Fibroblast of skin of scalp (primary cell): ENCODE measurements around the gene SLC12A8.
A peak's percentile ranks its signal among the peaks of the same experiment; 100 is the strongest.

Source experiments
- DNase-seq: peaks from one replicate; pipeline ENCODE4 v3.0.0-alpha.2; 2013

SLC12A8 gene

DNA sequence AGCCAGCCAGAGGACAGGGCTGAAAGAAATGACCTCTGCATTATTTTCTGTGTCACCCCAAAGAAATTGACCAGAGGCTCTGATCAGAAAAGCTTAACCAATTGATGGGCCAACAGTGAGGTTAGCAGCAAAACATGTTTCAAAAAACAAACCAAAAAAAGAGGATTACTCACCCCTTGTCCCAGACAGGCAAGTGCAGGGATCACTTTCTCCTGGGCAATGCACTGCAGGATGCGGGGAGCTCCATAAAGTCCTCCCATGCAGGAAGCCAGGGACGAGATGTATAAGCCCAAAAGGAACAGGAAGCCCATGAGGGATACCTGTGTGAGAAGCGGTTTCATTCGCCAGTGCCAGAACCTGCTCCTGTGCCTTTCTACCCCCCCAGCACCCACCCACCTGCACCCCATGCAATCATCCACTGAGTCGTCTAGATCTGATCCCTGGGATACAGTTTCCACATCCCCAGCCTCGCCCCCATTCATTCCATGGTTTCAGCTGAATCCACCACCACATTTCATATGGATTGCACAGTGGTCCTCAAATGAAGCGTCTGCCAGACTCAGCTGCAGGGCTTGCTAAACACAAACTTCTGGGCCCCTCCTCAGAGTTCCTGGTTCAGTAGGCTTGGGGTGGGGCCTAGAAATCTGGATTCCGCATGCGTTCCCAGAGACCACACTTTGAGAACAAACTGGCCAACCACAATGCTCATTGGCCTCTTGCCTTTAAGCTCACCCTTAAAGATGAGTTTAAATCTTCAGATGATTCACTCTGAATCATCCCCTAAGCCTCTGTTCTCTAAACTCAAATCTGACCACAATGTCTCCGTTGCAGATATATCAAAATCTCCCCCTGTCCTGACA is 102.3 kb downstream of the SLC12A8 start:
- peak; percentile 96 for DNase-seq

DNA sequence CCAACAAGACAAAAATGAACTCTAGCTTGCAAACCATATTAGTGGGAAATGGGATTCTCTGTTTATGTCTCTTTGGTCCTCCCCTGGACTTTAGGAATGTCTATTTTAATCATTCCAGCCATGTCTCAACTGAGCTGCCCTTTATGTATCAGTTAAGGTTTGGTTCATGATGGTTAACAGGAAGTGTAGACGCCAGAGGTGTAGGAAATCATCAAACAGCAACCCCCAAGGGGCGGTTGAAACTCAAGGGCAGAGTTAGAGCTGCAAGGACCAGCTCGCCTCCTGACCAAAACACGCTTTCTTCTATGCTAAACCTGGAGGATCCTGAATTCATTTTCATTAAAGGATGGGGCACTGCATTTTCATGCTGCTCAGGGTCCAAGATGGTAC is 103.0 kb downstream of the SLC12A8 start:
- no peak for DNase-seq

DNA sequence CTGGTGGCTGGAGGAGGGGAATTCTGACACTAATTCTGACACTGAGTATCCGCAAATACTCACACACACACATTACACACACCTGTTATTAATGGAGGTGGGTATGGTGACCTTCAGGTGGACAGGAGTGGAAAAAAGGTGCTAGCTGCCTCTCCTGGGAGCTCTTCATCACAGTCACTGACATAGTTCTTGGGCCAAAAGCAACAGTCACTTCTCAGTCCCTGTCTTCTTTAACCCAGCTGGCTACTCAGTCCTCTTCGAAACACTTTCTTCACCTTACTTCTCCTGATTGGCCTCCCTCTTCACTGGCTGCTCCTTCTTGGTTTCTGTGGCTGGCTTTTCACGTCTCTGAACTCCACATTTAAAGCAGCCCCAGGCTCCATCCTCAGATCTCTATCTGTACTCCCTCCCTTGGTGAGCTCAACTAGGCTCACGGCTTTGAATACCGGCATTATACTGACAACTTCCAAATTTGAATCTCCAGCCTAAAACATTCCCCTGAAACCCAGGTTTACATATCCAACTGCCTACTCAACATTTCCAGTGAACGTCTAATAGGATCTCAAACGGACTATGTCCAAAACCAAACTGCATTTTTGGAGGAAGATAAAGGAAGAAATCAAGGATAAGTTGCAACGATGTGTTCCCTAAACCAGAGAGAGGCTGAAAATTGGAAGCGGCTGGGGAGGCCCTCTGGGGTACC is 103.6 kb downstream of the SLC12A8 start:
- no peak for DNase-seq

DNA sequence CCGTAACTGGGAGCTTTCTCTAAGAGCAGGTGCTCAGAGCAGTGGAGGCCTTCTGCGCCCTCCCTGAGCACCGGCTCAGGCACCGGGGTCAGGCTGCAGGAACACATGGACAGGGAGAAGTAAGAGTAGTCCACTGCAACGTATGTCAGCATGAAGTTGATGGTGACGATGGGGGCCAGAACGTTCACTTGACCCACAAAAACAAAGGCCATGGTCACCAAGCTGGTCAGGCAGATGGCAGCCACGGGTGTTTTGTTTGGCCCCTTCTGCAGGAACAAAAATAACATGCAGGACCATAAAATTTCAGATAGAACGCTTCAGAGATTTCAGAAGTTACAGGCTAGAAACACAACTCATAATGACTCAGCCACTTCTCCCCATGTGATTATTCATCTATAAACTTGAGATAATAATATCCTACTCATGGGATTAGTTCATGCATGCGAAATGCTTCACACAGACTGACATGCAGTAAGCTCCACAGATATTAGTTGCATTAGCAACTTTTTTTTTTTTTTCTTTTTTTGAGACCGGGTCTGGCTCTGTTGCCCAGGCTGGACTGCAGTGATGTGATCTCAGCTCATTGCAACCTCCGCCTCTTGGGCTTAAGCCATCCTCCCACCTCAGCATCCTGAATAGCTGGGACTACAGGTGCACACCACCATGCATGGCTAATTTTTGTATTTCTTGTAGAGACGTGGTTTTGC is 104.5 kb downstream of the SLC12A8 start:
- peak; percentile 89 for DNase-seq

DNA sequence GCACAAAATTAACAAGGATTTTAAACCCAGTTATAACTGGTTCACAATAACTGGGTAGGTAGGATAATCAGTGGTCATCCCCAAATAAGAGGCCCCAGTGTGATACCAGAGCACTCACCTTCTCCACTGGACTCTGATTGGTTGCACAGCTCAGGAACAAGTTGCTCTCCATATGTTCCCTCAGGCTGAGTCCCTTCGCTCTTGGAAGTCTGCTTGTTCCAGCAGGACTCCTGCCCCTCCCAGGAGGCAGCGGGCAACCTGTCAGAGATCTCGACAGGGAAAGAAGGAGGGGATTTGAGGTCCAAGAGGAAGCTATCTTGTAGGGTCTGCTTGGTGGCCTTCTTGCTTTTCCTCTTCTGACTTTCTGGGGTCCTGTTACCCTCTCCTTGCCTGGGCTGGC is 105.2 kb downstream of the SLC12A8 start:
- no peak for DNase-seq

DNA sequence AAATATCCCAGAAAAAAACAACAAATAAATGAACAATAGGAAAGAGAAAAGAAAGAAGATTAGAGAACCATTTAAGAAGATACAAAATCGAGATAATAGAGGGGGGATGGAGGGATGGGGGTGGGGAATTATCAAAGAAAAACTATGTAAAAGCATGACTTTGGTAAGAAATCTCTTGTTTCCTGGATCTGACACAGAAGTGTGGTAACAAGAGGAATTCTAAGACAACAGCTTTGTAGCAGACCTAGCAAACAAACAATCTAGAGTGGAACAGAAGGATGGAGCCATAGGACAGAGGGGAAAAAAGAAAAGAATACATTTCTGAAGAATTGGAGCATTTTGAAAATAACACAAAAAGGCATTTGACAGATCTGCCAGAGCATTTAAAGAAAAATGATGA is 107.4 kb downstream of the SLC12A8 start:
- no peak for DNase-seq

DNA sequence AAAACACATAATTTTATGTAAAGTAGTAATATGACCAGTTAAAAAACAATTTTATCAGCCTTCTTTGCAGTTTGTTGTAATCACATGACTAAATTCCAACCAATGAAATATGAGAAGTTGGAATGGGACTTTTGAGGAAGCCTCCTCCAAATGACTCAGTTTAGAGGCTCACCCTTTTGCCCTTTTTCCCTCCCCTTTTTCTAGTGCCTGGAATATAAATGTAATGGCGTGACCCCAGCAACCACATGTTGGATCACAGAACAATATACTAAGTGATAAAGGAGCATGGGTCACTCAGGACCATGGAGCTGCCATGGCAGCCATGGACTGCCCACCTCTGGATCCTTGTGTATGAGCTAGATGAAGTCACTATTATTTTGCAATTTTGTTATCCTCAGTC is 107.9 kb downstream of the SLC12A8 start:
- no peak for DNase-seq

DNA sequence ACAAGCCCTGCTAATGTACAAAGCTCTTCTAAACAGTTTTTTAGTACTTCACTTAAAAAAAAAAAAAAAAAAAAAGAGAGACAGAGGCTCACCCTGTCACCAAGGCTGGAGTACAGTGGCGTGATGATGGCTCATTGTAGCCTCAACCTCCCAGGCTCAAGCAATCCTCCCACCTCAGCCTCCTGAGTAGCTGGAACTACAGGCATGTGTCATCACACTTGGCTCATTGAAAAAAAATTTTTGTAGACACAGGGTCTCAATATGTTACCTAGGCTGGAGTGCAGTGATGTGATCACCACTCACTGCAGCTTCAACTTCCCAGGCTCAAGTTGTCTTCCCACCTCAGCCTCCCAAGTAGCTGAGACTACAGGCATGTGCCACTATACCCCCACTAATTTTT is 109.1 kb downstream of the SLC12A8 start:
- no peak for DNase-seq

DNA sequence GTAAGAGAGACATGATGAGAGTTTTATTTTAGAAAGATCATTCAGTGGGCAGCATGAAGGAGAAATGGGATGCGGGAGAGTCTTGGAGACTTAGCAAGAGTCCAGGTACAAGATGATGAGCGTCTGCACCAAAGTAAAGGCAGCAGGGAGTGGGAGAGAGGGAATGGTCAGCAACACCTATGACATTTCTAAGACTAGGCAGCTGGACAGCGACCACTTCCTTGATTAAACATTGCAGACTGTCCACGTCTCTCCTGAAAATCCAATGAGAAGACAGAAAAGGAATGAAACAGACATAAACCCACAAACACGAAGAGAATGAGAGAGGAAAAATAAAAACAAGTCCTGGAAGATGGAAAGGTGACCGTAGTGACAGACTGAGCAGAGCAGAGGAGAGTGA is 110.1 kb downstream of the SLC12A8 start:
- no peak for DNase-seq

DNA sequence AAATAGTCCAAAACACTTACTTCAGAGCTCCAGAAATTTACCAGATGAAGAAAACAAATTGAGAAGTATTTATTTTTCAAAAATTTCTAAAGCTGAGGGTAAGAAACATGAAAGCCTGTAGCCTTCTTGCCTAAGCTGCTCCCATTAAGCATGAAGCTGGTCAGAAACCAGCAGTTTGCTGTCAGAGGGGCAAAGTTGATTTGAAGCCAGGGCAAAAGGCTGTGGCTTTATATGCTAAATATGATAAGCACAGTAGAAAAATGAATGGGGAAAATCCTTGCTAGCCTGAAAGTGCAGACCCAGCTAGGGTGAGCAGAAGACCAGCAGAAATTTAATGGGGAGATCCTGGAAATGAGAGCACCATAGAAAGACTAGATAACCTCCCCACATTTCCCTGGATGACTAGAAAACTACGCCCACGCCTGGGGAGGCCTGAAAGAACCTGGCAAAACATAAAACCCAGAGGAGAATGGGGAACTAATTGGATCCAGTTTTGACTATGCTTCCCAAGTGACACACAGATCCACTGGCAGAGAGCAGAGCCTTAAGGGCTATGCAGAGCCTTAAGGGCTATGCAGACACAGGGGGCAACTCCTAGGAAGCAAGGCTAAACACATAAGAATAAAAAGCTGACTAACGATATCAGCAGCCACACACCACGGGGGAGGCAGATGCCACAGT is 113.8 kb downstream of the SLC12A8 start:
- DNase-seq = peak; percentile 68

DNA sequence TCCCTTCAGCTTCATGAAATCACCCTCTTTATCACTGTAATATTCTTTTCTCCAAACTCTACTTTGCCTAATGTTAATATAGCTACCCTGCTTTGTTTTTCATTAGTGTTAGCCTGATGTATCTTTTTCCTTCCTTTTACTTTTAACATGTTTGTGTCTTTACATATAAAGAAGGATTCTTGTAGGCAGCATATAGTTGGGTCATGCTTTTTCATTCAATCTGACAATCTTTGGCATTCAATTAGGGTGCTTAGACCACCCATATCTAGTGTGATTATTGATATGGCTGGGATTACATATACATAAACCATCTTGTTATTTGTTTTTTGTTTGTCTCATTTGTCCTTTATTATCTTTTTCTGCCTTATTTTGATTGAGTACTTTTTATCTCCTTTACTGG is 121.9 kb downstream of the SLC12A8 start:
- no peak for DNase-seq

DNA sequence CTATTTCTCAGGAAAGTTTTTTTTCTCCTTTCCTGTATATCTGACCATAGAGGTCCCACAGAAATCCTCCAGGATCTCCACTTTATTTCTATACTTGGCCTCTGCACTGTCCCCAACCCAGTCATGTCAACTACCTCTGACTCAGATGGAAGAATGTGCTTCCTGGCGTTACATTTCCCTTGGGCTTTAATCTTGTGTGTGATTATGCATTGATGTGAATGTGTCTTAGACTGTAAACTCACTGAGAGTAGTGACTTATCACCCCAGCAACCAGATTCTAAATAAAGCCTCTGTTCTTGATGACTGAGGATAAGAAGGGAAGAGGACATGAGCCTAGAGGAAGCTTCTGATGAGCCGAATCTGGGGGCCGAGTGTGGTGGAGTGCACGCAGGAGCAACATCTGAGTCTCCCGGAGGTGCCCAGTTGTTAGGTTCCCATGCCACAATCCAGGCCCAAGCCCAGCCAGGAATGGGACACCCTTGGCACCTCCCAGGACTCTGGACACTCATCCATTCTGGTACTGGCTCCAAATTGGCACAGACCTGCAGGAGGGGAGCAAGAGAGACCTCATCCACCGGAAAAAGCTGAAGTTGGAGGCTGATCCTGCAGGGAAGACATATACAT is 124.7 kb downstream of the SLC12A8 start:
- peak; percentile 86 for DNase-seq

DNA sequence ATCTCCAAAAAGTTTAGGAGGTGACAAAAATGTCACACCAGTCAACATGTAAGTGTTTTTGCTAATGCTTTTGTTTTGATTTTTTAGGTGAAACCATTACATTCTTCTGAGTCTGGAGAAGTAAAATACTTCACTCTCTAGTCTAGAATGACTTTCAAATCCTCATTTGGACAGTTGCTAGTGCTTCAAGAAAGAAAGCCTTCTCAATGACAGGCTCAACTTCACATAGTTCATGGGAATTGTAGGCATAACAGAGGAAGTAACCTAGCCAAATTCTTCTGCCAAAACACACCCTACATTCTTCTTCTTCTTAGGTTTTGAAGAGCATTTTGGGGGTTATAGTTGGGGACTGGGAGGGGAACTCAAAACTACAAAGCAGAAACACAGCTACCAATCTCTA is 127.4 kb downstream of the SLC12A8 start:
- no peak for DNase-seq

DNA sequence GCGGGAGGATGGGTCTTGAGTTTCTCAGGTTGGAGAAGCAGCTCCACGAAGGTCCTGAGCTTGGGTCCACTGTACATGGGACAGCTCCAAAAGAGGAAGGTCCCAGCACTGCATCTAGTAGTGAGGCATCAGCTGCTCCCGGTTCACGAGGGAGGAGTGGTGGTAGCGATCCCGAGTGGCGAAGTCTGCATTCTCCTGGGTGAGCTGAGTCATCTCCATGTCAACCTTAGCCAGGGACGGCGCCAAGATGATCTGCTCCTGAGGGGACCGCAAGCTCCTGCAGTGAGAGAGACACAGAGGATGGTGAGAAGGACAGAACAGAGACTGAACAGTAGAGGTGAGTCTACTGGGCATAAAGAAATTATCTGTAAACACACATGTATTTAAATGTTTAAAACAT is 128.8 kb downstream of the SLC12A8 start:
- DNase-seq = peak; percentile 51

DNA sequence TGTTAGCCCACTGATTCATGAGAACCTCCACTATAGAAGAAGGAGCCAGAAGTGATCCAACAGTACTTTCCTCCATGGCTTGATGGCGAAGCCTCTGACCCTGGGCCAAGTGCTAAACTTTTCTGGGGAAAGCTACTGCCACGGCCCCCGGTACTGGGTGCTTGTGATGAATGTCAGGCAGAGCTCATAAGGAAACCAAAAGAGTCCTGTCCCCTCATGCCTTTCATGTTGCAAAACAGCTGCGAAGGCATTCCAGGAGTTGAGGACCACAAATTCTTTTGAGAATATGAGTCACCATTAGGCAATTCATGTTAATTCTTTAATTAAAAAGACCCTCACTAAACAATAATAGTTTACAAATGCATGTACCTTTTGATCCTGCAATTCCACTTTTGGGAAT is 130.2 kb downstream of the SLC12A8 start:
- DNase-seq = peak; percentile 72

DNA sequence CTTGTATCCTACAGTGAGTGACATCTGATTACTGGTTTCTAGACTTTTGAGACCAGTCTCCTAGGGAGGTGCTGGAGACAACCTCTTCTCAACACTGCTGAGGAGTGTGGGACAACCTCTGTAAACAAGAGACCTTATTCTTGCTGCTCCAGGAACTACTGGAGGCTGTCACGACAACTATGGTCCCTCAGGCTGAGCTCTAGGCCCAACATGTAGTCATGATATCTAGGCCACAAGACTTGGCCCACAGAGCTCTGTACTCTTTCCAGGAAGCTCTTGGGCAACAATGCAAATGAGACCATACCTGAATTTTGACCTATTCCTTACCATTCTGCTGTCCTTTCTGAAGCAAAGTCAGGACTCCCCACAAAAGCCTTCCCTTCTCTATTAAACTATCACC is 132.5 kb downstream of the SLC12A8 start:
- DNase-seq = no peak

DNA sequence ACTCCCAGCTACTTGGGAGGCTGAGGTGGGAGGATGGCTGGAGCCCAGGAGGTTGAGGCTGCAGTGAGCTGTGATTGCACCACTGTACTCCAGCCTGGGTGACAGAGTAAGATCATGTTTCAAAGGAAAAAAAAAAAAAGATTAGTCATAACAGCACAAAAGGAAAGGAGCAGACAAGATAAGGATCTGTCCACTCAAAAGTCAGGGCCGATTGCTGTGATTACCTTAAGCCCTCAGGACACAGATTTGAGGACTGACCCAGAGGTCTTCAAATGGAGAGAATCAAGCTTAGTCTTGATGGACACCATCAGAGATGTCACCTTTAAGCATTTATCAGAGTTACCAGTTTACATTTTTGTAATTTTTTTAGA is 132.9 kb downstream of the SLC12A8 start:
- no peak for DNase-seq

DNA sequence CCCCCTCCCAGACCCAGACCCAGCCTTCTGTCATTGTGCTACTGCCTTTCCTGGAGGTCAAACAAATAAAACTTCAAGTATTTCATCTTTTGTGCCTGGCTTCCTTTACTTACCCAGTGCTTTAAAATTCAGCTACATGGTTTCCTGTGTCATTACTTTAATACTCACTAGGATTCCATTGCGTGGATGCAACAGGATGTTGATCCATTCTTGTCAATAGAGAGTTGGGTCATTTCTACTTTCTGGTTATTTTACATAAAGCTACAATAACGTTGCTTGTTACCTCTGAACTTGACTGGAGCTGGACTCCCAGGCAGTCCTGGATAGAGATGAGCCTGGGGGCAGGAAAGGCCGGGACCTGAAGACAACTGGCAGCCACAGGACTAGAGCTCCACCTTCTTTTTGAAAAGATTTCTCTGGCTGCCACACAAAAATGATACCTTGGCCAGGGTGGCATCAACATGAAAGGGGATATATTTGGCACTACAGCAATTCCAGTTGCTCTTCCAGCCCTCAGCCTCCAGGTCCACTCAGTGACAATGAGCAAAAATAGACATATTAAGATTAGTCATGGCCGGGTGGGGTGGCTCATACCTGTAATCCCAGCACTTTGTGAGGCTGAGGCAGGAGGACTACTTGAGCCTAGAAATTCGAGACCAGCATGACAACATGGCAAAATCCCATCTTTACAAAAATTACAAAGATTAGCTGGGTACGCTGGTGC is 133.4 kb downstream of the SLC12A8 start:
- no peak for DNase-seq

DNA sequence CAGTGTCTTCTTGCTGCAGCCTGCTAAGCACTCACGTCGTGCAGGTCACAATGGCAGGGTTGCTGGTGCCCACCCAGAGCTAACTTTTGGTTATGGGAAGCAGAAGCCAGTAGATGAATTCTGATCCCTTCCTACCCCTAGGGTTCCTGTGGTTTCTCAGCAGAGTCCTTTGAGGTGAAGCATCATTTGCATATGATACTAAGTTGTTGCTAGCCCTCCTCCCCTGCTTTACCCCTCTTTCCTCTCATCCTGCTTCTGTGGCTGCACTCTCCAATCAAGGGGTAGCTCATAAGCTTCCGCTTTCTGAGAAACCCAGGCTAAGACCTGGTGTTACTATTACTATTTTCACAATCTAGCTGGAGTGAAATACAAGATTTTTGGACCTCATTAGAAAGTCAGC is 134.7 kb downstream of the SLC12A8 start:
- no peak for DNase-seq

DNA sequence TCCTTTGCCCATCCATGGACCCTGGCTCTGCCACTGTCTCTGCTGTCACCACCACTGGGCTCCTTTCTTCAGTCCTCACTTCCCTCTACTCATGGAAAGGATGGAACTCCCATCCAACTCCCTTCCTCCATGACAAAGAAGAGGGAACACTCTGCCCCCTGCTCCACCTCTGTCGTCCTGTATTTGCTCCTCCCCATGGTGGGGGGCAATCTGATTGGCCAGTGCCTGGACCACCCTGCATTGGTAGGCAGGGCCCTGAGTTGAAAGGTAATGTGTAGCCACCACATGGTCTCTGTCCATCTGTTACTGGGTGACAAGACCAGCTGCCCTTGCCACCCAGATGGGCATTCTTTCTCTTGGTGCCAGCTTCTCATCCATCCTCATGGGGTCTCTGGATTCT is 136.1 kb downstream of the SLC12A8 start:
- DNase-seq = no peak

DNA sequence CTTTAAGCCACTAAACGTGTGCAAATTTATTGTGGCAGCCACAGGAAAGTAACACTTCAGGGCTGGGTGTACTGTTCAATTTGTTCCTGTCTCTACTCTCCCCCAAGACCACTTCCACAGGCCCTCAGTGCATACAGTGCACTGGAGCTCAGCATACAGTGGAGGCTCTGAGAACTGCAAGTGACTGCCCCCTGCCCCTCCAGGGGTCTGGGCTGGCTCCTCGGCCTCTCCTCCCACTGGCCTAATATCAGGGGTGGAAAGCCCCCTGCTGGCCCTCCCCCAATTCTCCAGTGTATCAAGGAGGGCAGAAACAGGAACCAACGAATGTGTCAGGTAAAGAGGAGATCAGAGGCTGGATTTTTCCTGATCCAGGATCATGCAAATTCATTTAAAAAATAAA is 136.8 kb downstream of the SLC12A8 start:
- no peak for DNase-seq

DNA sequence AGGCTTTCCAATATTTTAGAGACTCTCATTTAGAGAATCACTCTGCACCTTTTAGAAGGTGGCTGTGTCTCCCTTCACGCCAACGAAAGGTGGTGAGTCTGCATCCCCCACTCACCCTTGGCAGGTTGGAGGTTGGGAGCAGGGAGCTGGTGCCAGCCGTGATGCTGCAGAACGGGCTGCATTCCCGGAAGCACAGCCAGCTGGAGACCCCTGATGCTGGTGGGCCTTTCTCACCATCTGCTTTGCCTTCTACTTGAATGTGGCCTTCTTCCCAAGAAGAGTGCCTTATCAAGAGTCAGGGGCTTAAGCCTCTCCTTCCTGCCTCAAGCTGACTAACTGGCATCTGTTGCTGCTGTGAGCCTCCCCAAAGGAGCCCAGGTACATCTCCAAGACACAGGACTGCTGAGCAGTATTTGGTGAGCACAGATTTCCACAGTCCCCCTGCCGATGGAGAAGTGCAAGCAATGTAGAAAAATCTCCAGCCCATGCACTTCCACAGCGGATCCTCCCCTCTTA is 139.1 kb downstream of the SLC12A8 start:
- DNase-seq = no peak
